GF-D8 (cell line): Measurements from ENCODE around the gene CLDN20.
"Not testable (repeated sequence)": the region's sequence is repeated elsewhere in the genome, so short reads cannot be mapped to it uniquely, and the experiment has no call there.

Experiments used
- DNase-seq: peaks from one replicate; lab custom pipeline; 2025; lab: John Stamatoyannopoulos, UW

Gene CLDN20

DNA sequence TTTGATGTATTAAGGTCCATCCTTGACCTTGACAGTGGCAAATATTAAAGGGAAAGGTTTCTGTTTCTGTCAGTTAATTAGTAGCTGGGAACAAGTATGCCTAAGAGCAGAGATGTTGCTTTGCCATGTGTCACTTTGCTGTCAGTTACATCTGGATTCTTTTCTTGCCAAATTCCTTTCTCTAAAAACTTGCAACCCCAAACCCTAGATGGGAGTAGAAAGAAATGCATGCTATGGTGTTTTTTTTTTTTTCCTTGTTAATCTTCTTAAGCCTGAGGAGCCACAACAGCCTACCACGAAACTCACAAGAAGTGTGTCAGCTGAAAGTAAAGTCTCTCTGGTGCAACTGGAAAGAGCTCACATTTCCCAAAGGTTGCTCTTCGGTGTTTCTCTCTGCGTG, 18.0 kb upstream of the CLDN20 start:
- DNase-seq = no peak

DNA sequence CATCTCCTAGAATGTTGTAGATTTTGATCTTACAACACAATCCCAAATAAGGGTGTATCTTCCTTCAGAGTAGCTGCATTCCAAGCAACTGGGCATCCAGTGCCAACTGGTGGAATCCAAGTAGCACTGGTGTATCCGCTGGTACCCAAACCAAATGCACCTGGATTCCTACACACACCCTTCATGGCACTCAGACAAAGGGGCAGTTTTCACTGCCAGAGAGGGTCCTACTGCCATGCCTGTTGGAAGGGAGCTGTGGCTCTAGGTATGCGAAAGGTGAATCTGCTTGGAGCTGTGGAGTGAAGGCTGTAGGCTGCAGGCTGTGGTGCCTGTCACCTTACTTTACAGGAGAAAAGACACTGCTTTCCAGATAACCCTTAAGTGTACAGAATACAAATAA, 17.0 kb upstream of the CLDN20 start:
- DNase-seq = no peak

- no peak for DNase-seq
Measured at GRCh38 chr6:155247618-155248007, 16.2 kb upstream of the CLDN20 start.

DNA sequence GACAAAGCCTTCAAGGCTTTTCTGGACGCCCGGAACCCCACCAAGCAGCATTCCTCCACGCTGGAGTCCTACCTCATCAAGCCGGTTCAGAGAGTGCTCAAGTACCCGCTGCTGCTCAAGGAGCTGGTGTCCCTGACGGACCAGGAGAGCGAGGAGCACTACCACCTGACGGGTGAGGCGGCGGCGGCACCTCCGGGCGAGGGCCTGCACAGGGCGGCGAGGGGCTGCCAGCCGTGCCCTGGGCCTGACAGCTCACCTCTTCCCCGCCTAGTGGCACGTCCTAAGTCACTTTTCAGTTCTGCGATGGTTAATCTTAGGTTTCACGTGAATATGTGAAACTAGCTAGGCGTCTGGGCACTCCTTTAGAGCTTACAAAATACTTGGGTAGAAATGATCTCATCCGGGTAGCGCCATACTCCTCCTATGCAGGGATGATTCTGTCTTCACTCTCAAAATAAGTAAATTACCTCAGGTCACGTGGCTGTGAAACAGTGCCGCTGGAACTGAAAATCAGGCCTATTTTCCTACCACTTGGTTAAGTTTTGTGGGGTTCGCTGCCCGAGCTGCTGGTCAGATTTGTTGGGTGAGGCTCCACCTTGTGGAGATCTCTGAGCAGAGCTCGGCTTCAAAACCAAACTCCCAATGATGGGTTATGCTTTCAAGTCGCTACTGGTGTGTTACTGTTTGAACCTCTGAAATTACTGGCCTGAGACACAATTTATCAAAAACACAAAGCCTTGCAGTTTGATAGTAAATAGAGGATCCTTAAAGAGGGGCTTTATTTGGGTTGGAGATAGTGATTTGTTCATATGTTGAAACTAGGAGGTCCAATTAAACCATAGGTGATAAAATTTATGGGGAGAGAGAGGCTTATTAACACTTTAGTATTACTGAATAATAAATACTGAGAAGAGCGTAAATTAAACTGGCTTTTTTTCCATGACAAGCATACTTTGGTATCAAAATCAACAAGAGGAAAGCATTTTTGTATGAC, 15.5 kb upstream of the CLDN20 start:
- DNase-seq = no peak

- DNase-seq = no peak
Measured at GRCh38 chr6:155250701-155251381, 13.0 kb upstream of the CLDN20 start.

GRCh38 chr6:155252581-155252980, 11.2 kb upstream of the CLDN20 start:
- DNase-seq = no peak

- no peak for DNase-seq
Measured at GRCh38 chr6:155253337-155253736, 10.5 kb upstream of the CLDN20 start.

GRCh38 chr6:155254139-155254538, 9.7 kb upstream of the CLDN20 start:
- DNase-seq = no peak

DNA sequence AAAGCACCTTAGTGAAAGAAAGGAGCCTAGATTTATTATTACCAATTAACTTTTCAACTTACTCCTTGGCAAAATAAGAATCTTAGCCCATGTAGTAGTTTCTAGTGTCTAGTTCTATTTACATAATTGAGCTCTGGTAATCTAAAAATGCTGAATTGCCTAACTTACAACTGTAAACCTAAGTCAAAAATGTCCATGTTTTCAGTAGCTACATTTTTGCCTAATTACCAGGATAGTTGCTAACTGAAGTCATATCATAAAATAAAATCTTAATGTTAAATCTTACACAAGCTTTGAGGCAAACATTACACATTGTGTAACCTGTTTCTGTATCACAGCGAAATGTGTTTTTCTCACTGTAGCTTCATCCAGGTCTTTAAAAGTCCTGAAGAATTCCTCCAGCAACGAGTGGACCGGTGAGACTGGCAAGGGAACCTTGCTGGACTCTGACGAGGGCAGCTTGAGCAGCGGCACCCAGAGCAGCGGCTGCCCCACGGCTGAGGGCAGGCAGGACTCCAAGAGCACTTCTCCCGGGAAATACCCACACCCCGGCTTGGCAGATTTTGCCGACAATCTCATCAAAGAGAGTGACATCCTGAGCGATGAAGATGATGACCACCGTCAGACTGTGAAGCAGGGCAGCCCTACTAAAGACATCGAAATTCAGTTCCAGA, 7.6 kb upstream of the CLDN20 start:
- DNase-seq = no peak

GRCh38 chr6:155257796-155258195, 6.0 kb upstream of the CLDN20 start:
- DNase-seq = no peak

DNA sequence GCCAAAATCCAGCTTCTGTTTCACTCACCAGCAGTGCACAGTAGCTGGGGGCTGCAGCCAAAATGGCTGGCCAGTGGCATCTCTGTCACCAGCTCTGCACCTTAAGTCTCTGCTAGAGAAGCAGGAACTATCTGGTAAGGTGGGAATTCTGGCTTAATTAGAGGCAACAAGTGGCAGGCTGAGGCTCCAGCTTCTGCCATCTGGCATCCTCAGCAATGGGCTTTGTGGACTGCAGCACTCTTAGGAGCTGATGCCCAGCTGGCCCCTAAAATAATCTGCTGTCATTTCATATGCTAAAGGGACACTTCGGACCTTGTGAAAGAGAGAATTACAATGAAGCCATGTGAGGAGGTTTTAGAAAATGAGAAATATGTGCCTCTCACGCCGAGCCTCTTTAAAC, 4.6 kb upstream of the CLDN20 start:
- DNase-seq = no peak

DNA sequence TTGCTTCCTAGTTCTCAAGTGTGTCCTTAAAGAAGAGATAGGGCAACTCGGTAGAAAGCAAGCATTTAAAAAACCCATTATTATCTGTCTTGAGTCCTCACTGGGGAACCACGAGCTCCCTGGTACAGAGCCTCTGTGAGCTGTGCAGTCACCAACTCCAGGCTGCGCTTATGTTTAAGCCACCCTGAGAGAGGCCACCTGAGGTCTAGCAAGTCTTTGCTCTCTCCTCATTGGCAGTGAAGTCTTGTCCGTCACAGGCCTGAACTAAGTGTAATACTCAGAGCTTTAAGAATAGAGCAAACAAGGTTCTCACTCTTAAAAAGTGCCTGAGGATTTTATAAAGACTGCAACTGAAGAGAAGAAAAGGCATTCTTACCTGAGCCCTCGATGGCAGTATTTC, 3.9 kb upstream of the CLDN20 start:
- no peak for DNase-seq

- no peak for DNase-seq
Measured at GRCh38 chr6:155260686-155261085, 3.1 kb upstream of the CLDN20 start.

DNA sequence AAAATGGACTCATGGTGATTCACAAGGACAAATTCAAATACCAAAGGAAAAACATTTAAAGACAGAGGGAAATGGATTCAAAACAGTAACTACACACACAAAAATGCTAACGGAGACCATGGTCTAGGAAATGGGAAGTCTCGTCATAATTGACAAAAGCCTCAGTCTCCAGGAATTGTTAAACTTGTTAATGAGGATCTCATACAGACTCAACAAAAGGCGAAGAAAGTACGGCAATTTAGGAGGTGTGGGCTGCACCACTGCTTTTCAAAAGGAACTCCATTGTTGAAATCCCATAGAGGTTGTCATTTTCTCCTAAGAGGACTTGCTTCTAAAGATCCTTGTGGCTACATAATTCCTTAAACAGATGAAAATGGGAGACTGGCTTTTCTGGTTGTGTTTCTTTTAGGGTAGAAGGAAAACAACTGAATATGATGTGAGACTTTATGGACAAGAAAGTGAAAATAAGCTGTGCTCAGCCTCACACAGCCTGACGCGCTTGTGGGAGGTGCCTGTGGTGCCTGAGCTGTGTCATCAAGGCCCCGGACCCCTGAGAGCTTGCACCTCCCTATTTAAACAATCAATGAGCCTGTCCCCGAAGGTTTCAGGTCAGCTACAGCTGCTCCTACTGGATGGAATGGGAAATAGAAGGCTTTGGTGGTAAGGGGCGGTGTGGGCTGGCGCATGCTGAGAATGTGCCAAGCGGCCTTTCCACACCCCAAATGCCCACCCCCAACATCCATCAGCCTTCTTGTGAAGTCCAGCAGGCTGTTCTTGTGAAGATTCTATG, 2.5 kb upstream of the CLDN20 start:
- no peak for DNase-seq

DNA sequence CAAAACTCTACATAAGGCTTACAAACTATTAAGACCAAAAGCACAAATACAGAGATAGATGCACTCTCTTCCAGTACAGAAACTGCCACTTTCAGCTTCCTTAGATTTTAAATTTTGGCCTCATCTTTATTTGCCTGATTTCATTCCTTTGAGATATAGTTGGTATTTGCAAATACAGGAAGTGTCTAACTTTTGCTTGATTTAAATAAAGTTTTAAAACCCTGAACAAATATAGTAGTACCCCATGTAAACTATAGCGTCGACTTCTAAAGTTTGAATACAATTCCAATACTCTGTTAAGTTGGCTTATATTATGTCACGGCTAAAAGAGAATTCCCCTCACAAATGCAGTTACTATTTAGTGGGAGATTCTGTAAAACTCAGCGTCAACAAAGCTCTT, 1.2 kb upstream of the CLDN20 start:
- no peak for DNase-seq

GRCh38 chr6:155264693-155265320, 994 bp downstream of the CLDN20 start:
- no peak for DNase-seq

DNA sequence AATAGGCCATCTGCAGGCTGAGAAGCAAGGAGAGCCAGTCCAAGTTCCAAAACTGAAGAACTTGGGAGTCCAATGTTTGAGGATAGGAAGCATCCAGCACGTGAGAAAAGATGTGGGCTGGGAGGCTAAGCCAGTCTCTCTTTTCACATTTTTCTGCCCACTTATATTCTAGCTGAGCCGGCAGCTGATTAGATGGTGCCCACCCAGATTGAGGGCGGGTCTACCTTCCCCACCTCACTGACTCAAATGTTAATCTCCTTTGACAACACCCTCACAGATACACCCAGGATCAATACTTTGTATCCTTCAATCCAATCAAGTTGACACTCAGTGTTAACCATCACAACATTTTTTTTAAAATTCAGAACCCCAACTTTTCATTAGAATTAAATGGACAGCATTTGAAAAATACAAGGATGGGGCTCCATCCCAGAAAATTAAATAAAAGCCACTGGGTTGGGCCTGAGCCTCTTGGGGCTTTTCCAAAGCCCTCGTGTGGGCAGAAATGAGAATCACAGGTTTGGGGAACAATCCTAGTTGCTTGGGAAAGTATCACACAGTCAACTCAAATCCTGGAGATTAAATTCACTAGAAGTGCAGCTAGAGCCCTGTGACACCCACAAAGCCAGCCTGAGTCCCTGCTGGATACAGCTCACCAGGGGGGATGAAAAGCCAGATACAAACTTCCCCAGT, 2.2 kb downstream of the CLDN20 start:
- DNase-seq = no peak

- DNase-seq = no peak
Measured at GRCh38 chr6:155267411-155267810, 3.6 kb downstream of the CLDN20 start.

GRCh38 chr6:155268088-155268867, 4.5 kb downstream of the CLDN20 start:
- not testable (repeated sequence) for DNase-seq

GRCh38 chr6:155269765-155270164, 6.0 kb downstream of the CLDN20 start:
- no peak for DNase-seq
